Right ventricle myocardium inferior (tissue), 1 donor: ENCODE results near the gene PACSIN2. TPM values are rescaled to one million over a fixed set of nuclear protein-coding genes. Genes with fewer than 3 reads are reported as not detected.
A peak's percentile ranks its signal among the peaks of the same experiment; 100 is the strongest.
"Not testable (repeated sequence)": the region's sequence is repeated elsewhere in the genome, so short reads cannot be mapped to it uniquely, and the experiment has no call there.

Experiments
- ATAC-seq: fragments of 200-7000 bp; cut with Tn5 transposase; one replicate; pipeline ENCODE4 v1.9.1; 2020; ENCODE audit warnings: mild to moderate bottlenecking, moderate library complexity
- DNase-seq: peaks from one replicate; pipeline ENCODE4 v3.0.0; 2021; ENCODE audit errors: missing footprints
- intact Hi-C: fragments of 100-400 bp; cut with DNase I; formaldehyde crosslinking; loops from one replicate; pipeline ENCODE4 v1.11.0; 2022
- total RNA-seq: library from RNA; stranded (reverse); fragmentation: NEBNext Ultra II Directional; extraction: Animal tissue kit (Norgen Biotek cat#: 25700); gene quantifications from one replicate; pipeline ENCODE4 v1.2.1, GENCODE V29; 2021
- donor health status: DM: no; HTN: yes; CAD: no; lungs with severe emphysema.

The PACSIN2 gene
- total RNA-seq, 1 donor from 2014 or later = 64.9 TPM

DNA sequence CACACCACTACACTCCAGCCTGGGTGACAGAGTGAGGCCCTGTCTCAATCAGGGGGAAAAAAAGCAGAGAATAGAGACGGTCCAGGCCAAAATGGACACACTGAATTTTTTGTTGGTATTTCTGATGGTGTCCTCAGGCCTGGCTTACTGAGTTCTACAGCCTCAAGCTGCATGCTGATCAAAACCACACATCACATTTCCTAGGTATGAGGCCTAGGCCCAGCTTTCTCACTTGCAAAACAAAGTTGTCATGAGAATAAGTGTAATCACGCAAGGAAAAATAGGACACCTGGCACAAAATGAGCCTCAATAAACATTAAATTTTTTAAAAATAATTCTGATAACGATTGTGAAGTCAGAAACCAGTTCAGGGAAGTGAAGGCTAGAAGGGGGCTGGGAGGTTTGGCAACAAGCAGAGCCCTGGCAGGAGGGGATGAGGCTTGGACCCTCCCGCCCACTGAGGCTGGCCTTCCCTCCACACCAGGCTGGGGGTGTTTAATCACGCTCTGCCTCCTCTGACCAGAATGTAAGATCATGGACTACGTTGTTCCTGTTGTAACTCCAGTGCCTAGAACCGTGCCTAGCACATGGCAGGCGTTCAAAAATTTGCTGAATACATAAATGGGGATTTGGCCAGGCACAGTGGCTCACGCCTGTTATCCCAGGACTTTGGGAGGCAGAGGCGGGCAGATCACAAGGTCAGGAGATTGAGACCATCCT lies 18.1 kb downstream of the PACSIN2 start:
- no peak for DNase-seq
- no peak for ATAC-seq
- intact Hi-C loops = no loop called here

DNA sequence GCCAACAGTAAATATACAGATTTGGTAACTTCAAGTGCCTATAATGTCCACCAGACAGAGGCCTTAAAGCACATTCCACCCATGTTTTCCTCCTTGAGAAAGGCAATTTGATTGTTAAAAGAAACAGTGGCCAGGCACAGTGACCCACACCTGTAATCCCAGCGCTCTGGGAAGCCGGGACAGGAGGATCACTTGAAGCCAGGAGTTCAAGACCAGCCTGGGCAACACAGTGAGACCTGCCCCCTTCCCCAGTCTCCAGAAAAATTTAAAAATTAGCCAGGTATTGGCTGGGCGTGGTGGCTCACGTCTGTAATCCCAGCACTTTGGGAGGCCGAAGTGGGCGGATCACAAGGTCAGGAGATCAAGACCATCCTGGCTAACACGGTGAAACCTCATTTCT lies 19.3 kb downstream of the PACSIN2 start:
- DNase-seq, intact Hi-C loops, ATAC-seq: not testable (repeated sequence)

DNA sequence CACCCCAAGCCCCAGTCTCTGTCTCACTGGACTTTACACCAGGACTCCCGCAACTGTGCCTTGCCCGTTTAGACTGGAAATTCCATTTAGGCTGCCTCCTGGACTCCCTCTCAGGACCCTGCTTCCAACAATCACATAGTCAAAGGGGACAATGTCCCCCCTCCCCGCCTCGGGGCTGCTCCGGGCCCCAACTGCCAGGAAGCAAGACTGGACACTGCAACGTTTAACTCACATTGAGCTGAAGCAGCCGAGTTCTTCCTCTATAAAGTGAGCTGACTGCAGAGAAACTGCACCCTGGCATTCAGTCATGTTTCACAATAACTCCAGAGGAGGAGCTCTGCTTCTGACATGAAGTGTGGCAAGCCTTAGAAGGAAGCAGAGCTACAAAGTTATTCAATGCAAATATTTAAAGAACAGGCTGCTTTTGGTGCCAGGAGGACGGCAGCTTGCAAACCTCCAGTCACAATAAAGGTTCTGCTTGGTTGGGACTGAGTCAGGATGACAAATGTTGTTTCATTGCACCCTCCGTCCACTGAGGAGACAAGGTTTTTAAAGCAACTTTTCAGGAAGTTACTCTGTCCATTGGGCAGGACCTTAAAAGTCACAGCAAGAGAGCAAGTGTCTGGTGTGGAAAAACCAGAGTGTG lies 19.9 kb downstream of the PACSIN2 start:
- ATAC-seq (peak; percentile 85), DNase-seq (no peak)
- intact Hi-C loops = no loop called here

DNA sequence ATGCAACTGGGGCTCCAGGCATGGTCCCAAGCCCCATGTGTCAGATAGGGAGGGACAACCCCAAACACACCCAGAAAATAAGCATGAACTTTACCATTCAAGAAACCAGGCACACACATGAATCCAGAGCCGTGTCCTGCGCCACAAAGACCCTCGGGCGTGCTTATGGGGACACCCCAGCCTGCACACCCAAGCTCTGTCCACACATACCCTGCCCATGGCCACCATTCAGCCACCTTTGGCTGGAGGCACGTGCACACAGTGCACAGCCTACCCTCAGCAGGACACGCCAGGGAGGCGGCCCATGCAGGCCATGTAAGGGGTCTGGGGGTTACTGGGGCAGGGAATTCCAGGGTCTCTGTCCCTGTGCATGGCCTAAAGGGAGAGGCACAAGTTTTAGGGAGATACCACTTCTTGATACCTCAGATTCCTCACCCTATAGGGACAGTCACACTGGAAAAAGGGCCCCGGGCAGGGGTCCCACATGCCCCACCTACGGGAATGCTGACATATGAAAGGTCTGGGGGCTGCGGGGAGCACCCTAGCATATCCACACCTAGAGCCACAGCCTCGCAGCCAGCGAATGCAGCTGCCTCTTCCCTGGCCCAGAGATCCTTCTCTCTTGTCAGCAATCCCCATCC lies 20.6 kb downstream of the PACSIN2 start:
- DNase-seq = no peak
- peak; percentile 17 for ATAC-seq
- intact Hi-C loops = no loop called here

DNA sequence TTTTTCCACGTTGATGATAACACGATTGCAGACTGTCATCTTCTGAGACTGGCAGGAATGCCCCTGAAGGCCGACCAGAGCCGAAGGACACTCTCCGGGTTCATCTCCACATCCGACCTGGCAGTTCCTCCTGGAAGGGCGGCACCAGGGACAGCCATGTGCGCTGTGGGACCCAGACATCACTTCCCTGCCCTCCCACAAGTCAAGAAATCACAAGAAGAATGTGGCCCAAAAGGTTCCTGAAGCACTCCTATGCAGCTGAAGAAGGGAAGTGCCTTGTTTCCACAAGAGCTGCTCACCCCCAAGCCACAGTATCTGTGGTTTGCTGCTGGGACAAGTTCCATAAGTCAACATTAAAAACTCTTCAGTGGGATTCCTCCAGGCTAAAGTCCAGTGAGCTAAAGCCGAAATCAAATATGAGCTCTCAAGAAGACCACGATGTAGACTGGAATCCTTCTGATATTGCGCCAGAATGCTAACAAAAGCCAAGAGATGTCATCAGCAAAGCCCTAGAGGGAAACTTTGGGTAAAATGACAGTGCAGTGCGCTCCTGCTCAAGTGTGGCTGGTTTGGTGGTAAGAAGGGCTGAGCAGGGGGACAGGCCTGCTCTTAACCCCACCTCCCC lies 21.2 kb downstream of the PACSIN2 start:
- DNase-seq (no peak), ATAC-seq (no peak)
- intact Hi-C loops = no loop called here

DNA sequence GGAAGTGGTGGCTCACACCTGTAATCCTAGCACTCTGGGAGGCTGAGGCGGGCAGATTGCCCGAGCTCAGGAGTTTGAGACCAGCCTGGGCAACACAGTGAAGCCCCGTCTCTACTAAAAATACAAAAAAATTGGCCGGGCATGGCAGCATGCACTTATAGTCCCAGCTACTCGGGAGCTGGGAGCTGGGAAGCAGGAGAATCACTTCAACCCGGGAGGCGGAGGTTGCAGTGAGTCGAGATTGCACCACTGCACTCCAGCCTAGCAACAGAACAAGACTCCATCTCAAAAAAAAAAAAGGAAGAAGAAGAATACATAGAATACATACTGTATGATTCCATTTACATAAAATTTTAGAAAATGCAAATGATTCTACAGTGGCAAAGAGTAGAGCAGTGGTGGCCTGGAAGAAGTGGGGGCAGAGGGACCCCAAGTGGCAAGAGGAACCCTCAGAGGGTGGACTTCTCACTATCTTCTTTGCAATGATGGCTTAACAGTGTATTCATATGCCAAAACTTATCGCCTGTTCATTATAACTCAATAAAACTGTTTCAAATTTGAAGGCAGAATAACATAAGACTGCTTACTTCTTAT lies 22.0 kb downstream of the PACSIN2 start:
- intact Hi-C loops = no loop called here
- ATAC-seq = no peak
- DNase-seq = no peak

DNA sequence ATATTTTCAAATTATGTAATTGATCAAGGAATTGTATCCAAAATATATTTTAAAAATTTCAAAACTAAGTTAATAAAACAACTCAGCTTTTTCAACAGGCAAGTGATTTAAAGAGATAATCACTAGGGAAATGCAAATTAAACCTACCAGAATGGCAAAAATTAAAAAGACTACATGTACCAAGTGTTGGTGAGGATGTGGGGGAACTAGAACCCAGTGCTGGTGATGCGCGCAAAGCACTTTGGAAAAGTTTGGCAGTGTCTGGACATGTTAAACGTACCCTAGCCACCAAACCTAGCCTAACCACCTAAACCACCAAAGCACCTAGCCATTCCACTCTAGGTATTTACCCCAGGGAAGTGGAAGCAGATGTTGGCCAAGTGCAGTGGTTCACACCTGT lies 22.9 kb downstream of the PACSIN2 start:
- intact Hi-C loops = no loop called here
- ATAC-seq = no peak

DNA sequence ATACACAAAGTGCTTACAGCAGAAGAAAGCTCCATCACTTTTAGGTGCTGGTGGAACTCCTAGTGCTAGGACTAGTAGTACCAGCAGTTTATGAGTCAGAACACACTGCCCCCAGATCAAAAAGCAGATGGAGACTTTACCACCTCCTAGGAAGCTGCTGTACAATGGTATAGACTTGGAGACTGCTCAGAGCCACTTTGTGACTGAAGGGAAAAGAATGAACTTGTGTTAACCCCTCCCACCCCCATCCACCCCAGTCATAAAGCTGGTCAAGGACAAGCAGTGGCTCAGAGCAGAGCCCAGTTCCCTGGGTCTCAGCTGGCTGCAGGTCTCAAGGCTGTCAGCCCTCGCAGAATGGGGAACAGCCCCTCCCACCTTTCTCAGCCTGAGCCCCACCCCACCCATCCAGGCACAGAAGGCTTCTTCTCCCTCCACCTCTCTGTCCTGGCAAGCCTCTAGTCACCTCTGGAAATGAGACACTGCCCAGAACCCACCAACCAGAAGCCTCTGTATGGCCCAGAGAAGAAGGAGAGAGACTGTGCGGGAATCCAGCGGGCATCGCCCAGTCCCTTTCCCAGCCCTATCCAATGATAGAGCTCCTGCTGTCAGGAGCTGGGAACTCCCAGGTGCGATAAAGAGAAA lies 23.8 kb downstream of the PACSIN2 start:
- intact Hi-C loops = no loop called here
- ATAC-seq (no peak), DNase-seq (no peak)

More for the DNA sequence above, 22.9 kb downstream of the PACSIN2 start:
- no peak for DNase-seq

DNA sequence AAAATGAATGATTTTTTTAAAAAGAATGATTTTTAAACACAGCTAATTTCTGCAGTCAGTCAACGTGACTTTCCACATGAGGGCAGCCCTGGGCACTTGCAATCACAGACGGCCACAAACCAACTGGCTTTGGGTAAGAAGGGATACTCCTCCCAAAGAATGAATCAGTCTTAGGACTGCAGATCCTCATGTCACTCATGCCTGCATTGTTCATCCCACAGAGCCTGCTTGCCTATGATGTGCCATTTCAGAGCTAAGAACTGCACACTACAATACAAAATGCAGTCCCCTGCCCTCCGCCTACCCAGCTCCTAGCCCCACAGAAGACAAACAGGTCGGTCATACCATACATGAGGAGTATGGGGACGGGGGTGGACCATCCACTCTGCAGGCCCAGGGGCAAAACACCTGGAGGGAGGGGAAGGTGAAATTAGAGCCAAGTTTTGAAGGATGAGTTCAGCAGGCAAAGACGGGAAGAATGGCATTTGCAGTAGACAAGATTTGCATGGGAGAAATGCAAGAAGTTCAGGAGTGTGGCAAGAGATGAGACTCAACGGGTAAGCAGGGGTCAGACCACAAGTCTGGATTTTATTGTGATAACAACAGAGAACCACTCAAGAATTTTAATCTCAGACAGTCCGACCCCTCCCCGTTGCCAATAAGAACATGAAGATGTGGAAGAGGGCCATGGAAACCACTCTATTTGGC lies 24.7 kb downstream of the PACSIN2 start:
- ATAC-seq (no peak), DNase-seq (no peak)
- intact Hi-C loops = no loop called here

DNA sequence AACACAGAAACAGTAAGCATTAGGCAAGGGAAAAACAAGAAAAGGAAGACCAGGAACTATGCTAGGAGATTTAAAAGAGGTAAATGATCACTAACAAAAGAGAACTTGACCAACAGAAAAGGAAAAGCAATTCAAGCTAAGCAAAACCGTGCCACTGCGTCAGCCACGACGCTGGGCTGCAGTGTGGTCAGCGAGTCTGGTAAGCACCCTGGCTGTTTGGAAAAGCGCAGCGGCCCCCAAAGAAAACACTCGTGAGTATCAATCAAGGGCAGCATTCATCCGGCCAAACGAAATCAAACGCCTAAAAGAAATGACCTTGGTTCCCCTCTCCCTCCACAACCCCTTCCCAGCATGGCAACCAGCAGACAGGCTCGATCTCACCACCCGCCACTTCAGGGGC lies 28.8 kb downstream of the PACSIN2 start:
- ATAC-seq (no peak), DNase-seq (no peak)
- intact Hi-C loops = no loop called here

DNA sequence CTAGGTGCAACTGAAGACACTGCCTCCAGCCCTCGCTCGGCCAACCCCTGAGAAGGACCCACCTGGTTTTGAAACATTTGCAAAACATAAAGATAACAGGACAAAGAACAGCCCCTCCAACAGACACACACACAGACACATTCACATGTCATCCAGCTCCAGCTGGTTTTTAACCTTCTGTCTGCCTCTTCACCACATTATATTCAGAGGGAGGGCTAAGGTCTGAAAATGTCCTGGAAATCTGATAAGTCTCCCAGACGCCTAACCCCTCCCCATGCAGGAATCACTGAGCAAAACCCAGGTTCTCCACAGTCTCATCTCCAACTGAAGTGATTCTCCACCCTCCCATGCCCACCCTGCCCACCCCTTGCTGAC lies 29.4 kb downstream of the PACSIN2 start:
- intact Hi-C loops = no loop called here
- DNase-seq (no peak), ATAC-seq (no peak)

DNA sequence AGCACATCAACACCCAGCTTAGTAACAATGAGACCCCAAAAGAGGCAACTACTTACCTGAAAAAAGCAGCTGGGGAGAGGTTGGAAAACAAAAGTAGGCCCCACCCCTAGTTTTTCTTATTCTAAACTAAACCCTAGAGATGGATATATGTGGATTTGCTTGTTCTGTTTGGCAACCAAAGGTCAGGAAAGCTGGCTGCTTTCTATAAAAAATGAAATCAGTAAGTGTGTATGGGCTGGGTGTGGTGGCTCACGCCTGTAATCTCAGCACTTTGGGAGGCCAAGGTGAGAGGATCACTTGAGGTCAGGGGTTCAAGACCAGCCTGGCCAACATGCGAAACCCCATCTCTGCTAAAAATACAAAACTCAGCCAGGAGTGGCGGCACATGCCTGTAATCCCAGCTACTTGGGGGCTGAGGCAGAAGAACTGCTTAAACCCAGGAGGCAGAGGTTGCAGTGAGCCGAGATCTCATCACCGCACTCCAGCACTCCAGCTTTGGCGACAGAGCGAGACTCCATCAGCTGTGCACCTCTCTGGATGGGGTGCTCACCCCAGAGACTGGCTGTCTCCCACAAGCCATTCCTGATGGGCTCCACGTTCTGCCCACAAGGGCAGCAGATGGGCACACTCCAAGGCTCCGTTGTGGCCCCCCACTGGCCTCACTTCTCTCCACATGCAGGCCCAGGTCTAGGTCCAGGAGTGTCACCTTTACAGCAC lies 30.0 kb downstream of the PACSIN2 start:
- DNase-seq (no peak), ATAC-seq (no peak)
- intact Hi-C loops = no loop called here

DNA sequence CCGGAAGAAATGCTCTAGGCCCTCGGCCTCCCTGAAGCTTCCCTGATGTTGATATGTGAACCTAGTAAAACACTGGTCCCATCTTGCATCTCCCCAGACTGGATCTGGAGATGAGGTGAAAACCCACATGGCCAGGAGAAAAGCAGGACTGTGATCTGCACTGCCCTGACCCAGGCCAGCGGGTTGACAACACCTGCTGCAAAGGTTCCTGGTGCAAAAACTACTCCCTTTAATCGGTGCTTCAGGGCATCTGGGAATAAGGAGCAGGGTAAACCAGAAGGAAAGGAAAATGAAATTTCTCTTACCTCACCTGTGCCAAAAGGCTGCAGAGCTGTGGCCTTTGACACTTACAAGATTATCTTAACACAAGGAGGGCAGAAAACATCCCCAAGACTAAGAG lies 30.6 kb downstream of the PACSIN2 start:
- DNase-seq = no peak
- no peak for ATAC-seq
- intact Hi-C loops = no loop called here

DNA sequence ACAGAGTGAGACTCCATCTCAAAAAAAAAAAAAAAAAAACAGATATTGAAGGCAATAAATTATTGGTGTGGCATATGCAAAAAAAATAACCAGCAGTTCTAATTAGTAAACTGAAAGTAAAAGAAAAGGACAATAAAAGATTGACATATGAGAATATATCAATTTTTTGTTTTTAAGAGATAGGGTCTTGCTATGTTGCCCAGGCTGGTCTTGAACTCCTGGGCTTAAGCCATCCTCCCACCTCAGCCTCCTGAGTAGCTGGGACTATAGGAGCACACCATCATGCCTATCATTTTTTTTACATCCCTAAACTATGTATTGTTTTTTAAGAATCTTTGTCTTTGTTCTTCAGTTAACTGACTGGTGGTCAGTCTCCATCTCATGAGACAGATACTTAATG lies 31.5 kb downstream of the PACSIN2 start:
- no peak for DNase-seq
- ATAC-seq = no peak
- intact Hi-C loops = no loop called here

DNA sequence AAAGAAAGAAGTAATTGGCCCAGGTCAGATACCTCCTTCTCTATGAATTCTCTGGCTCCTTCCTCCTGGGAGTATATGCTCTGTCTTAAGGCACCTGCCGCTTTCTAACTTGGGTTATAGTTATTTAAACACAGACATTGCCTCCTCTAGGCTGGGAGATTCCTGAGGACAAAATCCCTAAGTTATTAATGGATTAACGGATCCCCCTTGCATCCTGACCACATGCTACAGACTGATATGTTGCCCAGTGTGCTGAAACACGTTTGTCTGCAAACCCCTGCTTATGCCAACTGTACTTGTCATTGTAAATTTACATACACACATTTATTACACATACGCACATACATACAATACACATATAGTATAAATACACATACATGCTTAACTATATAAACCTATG lies 35.3 kb downstream of the PACSIN2 start:
- intact Hi-C loops = no loop called here
- no peak for ATAC-seq

DNA sequence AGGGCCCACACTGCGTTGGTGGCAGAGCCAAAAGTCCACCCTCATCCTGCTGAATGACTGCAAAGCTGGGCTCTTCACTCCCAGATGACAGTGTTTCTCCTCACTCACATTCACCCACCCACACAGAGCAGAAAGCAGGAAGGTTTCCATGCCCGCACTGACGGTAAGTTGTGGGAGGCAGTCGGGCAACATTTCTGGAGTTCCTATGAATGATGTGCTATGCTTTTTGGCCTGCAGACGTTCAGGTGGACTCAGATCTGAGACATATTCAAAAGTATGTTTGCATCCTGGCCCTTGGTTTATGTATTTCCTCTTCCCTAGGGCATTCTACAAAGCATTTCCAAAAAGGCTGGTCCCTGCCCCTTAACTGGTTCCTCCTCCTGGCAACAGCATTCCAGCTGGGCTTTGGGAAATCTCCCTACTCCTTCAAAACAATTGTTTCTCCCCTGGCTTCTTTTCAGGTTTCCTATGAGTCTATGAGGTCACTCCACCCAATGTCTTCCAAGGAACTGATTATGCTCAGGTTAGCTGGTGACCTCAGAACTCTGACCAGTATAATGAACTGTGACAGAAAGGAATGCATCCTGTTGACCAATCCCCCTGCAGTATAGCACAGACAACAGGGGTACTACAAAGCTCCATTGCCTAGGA lies 36.4 kb downstream of the PACSIN2 start:
- ATAC-seq (peak; percentile 65), DNase-seq (no peak)
- intact Hi-C loops = no loop called here

More for the DNA sequence above, 35.3 kb downstream of the PACSIN2 start:
- no peak for DNase-seq

DNA sequence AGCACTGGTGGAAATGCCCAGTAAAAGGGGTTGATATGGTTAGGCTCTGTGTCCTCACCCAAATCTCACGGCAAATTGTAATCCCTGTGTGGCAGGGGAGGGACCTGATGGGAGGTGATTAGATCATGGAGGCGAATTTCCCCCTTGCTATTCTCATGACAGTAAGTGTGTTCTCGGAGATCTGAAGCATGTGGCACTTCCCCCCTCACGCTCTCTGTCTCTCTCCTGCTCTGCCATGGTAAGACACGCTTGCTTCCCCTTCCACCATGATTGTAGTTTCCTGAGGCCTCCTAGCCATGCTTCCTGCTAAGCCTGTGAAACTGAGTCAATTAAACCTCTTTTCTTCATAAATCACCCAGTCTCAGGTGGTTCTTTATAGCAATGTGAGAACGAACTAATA lies 37.4 kb downstream of the PACSIN2 start:
- intact Hi-C loops = no loop called here
- ATAC-seq (no peak), DNase-seq (no peak)
